GM21447 (cell line): Measurements from ENCODE around the gene ADCY2.

Experiments
- ATAC-seq: cut with Tn5 transposase; IDR thresholded peaks from one replicate; pipeline ENCODE4 v1.9.1; 2021; ENCODE audit not compliant: unreplicated experiment

ADCY2 gene

GRCh38 chr5:7773178-7773577 is 377.2 kb downstream of the ADCY2 start:
- ATAC-seq = no peak

GRCh38 chr5:7776442-7776841 is 380.5 kb downstream of the ADCY2 start:
- ATAC-seq = no peak

GRCh38 chr5:7779019-7780005 is 383.4 kb downstream of the ADCY2 start:
- ATAC-seq = peak; percentile 59

GRCh38 chr5:7781899-7782298 is 386.0 kb downstream of the ADCY2 start:
- no peak for ATAC-seq

- no peak for ATAC-seq
Observed at GRCh38 chr5:7784683-7785380, 388.9 kb downstream of the ADCY2 start.

- ATAC-seq = no peak
Observed at GRCh38 chr5:7787770-7788169, 391.8 kb downstream of the ADCY2 start.

- no peak for ATAC-seq
Observed at GRCh38 chr5:7789567-7789966, 393.6 kb downstream of the ADCY2 start.

GRCh38 chr5:7793895-7794294 is 398.0 kb downstream of the ADCY2 start:
- peak; percentile 17 for ATAC-seq

- ATAC-seq = peak; percentile 83
Observed at GRCh38 chr5:7794311-7794710, 398.4 kb downstream of the ADCY2 start.

GRCh38 chr5:7794823-7795222 is 398.9 kb downstream of the ADCY2 start:
- ATAC-seq = peak; percentile 61

- ATAC-seq = no peak
Observed at GRCh38 chr5:7795306-7795705, 399.4 kb downstream of the ADCY2 start.

- ATAC-seq = no peak
Observed at GRCh38 chr5:7801891-7802614, 406.1 kb downstream of the ADCY2 start.

- ATAC-seq = no peak
Observed at GRCh38 chr5:7802855-7803254, 406.9 kb downstream of the ADCY2 start.

GRCh38 chr5:7803937-7804336 is 408.0 kb downstream of the ADCY2 start:
- ATAC-seq = no peak

- no peak for ATAC-seq
Observed at GRCh38 chr5:7805379-7805778, 409.4 kb downstream of the ADCY2 start.

- ATAC-seq = no peak
Observed at GRCh38 chr5:7808998-7809397, 413.1 kb downstream of the ADCY2 start.

- no peak for ATAC-seq
Observed at GRCh38 chr5:7811715-7812114, 415.8 kb downstream of the ADCY2 start.

- no peak for ATAC-seq
Observed at GRCh38 chr5:7813007-7813406, 417.1 kb downstream of the ADCY2 start.

GRCh38 chr5:7813576-7813975 is 417.6 kb downstream of the ADCY2 start:
- no peak for ATAC-seq

- ATAC-seq = no peak
Observed at GRCh38 chr5:7814816-7815215, 418.9 kb downstream of the ADCY2 start.

GRCh38 chr5:7815892-7816534 is 420.1 kb downstream of the ADCY2 start:
- peak; percentile 85 for ATAC-seq
